Pons (tissue), 1 donor: ENCODE data around the gene L3MBTL4.
"Not testable (repeated sequence)": the region's sequence is repeated elsewhere in the genome, so short reads cannot be mapped to it uniquely, and the experiment has no call there.

Experiments used
- DNase-seq: peaks from one replicate; pipeline ENCODE4 v3.0.0-alpha.2; 2016; ENCODE audit warnings: low spot score

L3MBTL4 gene

GRCh38 chr18:6414723-6415417 is at the start of gene L3MBTL4:
TSS of gene L3MBTL4 (minus strand) at chr18:6414911. CDS start at chr18:6311625, 103,286 bp downstream.
- DNase-seq: peak; percentile 29

DNA sequence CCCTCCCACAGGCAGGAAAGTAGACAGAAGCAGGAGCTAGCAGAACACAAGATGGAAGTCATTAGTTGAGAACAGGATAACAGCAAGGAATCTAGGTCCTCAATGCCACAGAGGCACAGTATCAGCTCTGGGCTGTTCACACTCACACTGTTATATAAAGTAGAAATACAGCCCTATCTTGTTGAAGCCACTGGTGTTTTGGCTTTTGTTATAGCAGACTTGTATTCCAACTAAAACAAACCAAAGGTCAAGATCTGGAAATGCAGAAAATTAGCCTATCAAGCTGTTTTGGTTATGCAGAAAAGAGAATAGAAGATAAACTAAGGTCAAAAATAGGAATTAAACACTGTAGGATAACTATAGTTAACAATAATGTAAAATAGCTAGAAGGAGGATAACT is 37.5 kb upstream of the L3MBTL4 start:
- DNase-seq: no peak

GRCh38 chr18:6449213-6449612 is 34.5 kb upstream of the L3MBTL4 start:
- DNase-seq: no peak

GRCh38 chr18:6444466-6445228 is 29.9 kb upstream of the L3MBTL4 start:
- DNase-seq: no peak

GRCh38 chr18:6441200-6441599 is 26.5 kb upstream of the L3MBTL4 start:
- DNase-seq: no peak

GRCh38 chr18:6437937-6438818 is 23.5 kb upstream of the L3MBTL4 start:
- DNase-seq: no peak

DNA sequence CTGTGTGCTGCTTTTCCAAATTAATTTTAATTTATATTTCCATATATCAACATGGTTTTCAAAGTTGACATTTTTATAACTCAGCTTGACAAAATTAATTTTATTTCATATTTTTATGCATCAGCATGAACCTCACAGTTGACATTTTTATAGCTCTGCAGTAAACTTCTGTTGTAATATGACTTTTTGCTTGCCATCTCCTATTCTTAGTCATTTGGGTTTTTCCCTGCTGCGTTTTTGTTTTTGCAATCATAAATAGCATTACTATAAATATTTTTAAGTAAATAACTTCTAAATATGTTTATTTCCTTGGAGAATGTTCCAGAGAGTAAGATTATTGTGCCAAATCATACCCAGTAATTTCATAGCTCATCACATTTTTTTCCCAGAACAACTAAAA is 21.0 kb upstream of the L3MBTL4 start:
- no peak for DNase-seq

DNA sequence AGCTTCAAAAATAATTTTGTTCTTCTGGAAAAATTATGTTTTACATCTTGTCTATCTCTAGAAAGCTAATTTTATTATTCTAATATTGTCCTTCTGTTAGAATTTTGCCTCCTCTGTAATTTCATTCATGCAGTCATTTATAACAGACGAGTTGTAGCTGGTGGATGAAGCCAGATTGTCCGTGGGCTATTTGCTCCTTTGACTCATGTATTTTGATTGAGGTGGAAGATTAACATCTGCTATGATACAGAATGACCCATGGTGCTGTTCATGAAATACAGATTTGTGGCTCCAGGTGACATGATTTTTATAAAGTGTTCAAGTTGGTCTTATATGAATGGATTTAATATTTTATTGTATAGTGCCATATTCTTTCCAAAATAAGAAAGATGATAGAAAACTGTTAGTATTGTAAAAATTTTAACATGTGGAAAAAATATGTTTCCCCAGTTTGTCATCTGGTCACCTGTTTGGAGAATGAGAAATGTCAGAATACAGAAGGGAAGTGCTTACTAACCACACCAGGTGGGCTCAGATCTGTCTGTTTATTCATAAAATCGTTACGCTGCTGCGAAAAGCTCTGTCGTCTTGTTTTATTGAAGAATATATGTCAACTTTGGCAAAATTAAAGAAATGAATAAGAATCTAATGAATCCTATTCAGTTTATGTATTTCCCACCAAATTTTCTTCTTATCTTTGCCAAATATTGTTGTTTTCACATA is 20.4 kb upstream of the L3MBTL4 start:
- no peak for DNase-seq

GRCh38 chr18:6434481-6434880 is 19.8 kb upstream of the L3MBTL4 start:
- no peak for DNase-seq

GRCh38 chr18:6431659-6432318 is 17.1 kb upstream of the L3MBTL4 start:
- no peak for DNase-seq

DNA sequence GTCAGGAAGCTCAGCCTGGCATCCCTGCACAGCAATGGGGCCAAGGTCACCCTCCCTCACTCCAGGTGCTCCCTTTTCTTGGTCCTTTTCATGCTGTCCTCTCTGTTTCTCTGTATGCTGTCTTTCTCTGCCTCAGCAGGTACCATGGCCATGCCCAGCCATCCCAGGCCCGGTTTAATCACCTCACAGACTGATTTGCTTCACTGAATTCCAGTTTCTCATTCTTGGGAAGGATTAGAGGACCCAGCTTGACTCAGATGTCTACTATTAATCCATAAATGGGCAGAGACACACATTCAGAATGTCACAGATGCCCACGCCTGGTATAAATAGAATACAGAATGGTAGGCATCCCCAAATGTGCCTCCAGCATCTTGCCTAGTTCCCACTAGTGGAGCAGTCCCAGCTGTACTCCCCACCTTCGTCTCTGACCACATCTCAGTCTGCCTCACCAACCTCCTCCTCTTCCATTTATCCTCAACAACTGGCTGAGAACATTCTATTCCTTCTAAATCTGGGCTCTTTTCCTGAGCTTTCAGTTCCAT is 14.2 kb upstream of the L3MBTL4 start:
- no peak for DNase-seq

- DNase-seq: no peak
Measured at GRCh38 chr18:6427286-6427685, 12.6 kb upstream of the L3MBTL4 start.

DNA sequence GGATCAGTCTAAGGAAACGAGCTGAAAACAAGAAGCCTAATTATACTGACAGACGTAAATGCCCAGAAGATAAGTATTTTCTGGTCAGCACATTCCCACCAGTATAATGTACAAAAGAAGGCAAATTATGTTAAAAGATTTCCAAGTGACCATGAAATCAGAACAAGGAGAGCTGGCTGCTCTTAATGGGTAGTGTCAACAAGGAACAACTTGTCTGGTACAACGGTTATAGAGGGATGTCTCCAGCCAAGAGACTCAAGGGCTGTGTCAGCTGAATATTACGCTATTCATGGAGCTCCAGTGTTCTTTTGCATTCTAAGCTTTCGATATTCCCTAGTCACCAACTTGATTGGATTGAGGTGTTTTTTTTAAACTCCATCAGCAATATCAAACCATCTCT is 8.6 kb upstream of the L3MBTL4 start:
- no peak for DNase-seq

DNA sequence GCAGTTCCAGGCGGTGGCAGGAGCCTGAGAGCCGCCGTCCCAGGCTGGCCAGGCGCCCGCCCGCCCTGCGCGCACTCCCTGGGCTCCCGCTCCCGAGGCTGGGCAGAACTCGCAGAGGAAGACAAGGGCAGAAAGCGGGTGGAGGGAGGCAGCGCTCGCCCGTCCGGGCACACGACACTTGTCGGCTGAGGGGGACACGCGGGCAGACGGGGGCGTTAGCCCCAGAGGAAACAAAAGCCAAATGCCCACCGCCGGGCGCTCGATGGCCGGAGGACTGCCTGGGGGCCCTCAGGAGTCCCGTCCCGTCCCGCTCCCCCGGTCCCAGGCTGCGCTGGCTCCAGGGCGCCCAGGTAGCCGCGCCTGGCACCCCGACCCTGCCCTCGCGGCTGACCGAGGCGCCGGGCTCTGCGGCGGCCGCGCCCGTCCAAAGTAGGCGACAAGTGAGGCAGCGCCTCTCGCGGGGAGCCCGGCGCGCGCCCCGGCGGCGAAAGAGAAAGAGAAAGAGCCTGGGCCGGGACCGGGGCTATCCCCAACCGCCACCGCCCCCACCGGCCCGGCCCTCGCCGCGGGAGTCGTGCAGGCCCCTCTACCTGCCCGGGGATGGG is 491 bp downstream of the L3MBTL4 start:
- peak; percentile 42 for DNase-seq

GRCh38 chr18:6413579-6414117 is 1.1 kb downstream of the L3MBTL4 start:
- peak; percentile 46 for DNase-seq

- no peak for DNase-seq
Measured at GRCh38 chr18:6412933-6413472, 1.7 kb downstream of the L3MBTL4 start.

GRCh38 chr18:6411382-6411781 is 3.3 kb downstream of the L3MBTL4 start:
- no peak for DNase-seq

- DNase-seq: no peak
Measured at GRCh38 chr18:6409933-6410332, 4.8 kb downstream of the L3MBTL4 start.

DNA sequence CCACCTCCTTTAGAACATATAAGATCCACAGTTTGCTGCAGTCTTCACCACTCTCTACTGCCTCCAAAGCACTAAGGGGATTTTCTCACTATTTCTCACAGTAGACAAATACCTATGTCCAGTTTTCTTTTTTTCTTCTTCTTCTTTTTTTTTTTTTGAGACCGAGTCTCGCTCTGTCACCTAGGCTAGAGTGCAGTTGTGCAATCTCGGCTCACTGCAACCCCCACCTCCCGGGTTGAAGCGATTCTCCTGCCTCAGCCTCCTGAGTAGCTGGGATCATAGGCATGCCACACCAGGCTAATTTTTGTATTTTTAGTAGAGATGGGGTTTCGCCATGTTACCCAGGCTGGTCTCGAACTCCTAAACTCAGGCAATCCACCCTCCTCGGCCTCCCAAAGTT is 6.2 kb downstream of the L3MBTL4 start:
- DNase-seq: not testable (repeated sequence)

DNA sequence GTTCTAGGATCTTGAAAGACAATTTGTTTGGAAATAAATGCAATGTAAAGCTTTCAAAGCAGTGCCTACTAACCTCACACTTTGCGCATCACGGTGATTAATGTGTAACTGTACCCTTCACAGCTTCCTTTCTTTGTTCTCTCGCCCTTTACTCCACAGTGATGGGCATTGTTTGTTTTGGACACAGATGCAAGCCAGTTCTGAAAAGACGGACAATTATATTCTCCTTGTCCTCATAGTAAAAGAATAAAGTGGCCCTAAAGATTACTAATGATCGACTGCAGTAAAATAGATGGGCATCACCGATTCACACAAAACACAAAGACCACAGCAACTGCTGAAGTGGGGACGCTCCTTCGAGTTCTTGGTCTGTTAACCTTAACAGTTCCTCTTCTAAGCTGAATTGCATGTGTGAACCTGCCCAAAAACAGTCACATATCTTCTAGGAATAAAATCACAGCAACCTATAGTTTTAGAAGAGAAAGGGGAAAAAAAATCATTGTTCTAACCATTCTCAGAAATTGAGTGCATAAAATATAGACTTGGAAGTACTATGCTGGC is 7.7 kb downstream of the L3MBTL4 start:
- peak; percentile 88 for DNase-seq
